Left forelimb (tissue), 1 donor: ENCODE results near the gene SP140L.
"Not testable (repeated sequence)": the region's sequence is repeated elsewhere in the genome, so short reads cannot be mapped to it uniquely, and the experiment has no call there.

Experiments
- DNase-seq: peaks from one replicate; pipeline ENCODE4 v3.0.0-alpha.2; 2018; ENCODE audit warnings: low spot score

Gene SP140L

GRCh38 chr2:230326453-230327417 is at the start of gene SP140L:
SP140L (plus strand) TSS chr2:230327193; CDS start chr2:230327270, 77 bp downstream.
- no peak for DNase-seq

GRCh38 chr2:230282936-230283335 is 44.1 kb upstream of the SP140L start:
- DNase-seq: no peak

- DNase-seq: no peak
These were observed 40.9 kb upstream of the SP140L start for GRCh38 chr2:230286048-230286447.

- not testable (repeated sequence) for DNase-seq
These were observed 37.7 kb upstream of the SP140L start for GRCh38 chr2:230289311-230289710.

GRCh38 chr2:230295192-230295591 is 31.8 kb upstream of the SP140L start:
- DNase-seq: no peak

GRCh38 chr2:230296917-230297316 is 30.1 kb upstream of the SP140L start:
- no peak for DNase-seq

GRCh38 chr2:230299618-230300017 is 27.4 kb upstream of the SP140L start:
- DNase-seq: no peak

GRCh38 chr2:230305416-230306275 is 21.3 kb upstream of the SP140L start:
- no peak for DNase-seq

GRCh38 chr2:230306474-230306873 is 20.5 kb upstream of the SP140L start:
- no peak for DNase-seq

- DNase-seq: no peak
These were observed 19.5 kb upstream of the SP140L start for GRCh38 chr2:230307485-230307884.

GRCh38 chr2:230308402-230309000 is 18.5 kb upstream of the SP140L start:
- DNase-seq: no peak

GRCh38 chr2:230310792-230311191 is 16.2 kb upstream of the SP140L start:
- not testable (repeated sequence) for DNase-seq

GRCh38 chr2:230311634-230312033 is 15.4 kb upstream of the SP140L start:
- not testable (repeated sequence) for DNase-seq

- no peak for DNase-seq
These were observed 14.4 kb upstream of the SP140L start for GRCh38 chr2:230312638-230313037.

GRCh38 chr2:230317366-230317765 is 9.6 kb upstream of the SP140L start:
- DNase-seq: no peak

GRCh38 chr2:230318190-230319121 is 8.5 kb upstream of the SP140L start:
- DNase-seq: no peak

- no peak for DNase-seq
These were observed 7.7 kb upstream of the SP140L start for GRCh38 chr2:230319211-230319862.

GRCh38 chr2:230321031-230321430 is 6.0 kb upstream of the SP140L start:
- DNase-seq: no peak

GRCh38 chr2:230322561-230323384 is 4.2 kb upstream of the SP140L start:
- DNase-seq: no peak
